Body of pancreas (tissue), 4 donors: Measurements from ENCODE around the gene EPHB1. TPM values are rescaled to one million over a fixed set of nuclear protein-coding genes. Genes with fewer than 3 reads are reported as not detected.

Experiments
- ATAC-seq: fragments of 150-250 bp; one replicate; pipeline ENCODE4 v1.9.1; 2016
- DNase-seq, 4 donors: peaks; one replicate each; pipeline ENCODE4 v3.0.0-alpha.2; 2019
- H3K27ac ChIP-seq, 4 donors: fragments of 200-600 bp; sonication (generic); 1 replicate in 3 of 4; 2 replicates in 1 of 4; pipeline versions ENCODE4 v1.5.1 to v1.6.1; 2016 to 2019; ENCODE audit warnings: mild to moderate bottlenecking in 1 of 4, mixed read lengths in 1 of 4, moderate library complexity in 1 of 4
- H3K27me3 ChIP-seq, 2 donors: fragments of 200-600 bp; sonication (generic); one replicate each; pipeline ENCODE4 v1.6.0; 2016; ENCODE audit warnings: mild to moderate bottlenecking in 1 of 2
- H3K36me3 ChIP-seq, 2 donors: fragments of 200-600 bp; sonication (generic); replicated peaks in 1 of 2; 2 replicates each; pipeline ENCODE4 v1.5.1; 2016; ENCODE audit warnings: low read depth in 2 of 2; ENCODE audit not compliant: insufficient read depth in 1 of 2
- H3K4me1 ChIP-seq: fragments of 200-600 bp; sonication (generic); one replicate; pipeline ENCODE4 v1.6.0; 2016
- H3K4me3 ChIP-seq, 2 donors: fragments of 200-600 bp; sonication (generic); 1 replicate in 1 of 2; 2 replicates in 1 of 2; pipeline ENCODE4 v1.5.1; 2016 to 2019
- H3K9me3 ChIP-seq, 3 donors: fragments of 200-600 bp; sonication (generic); 1 replicate in 2 of 3; 2 replicates in 1 of 3; pipeline ENCODE4 v1.5.1; 2016
- POLR2A ChIP-seq, 3 donors: fragments of 450-650 bp; IDR thresholded peaks; one replicate each; pipeline ENCODE4 v1.6.1; 2016; ENCODE audit warnings: antibody characterized with exemption in 3 of 3, mild to moderate bottlenecking in 2 of 3
- WGBS, 2 donors: methylation state at CpG; one replicate each; pipeline ENCODE4 v1.1.5; 2017; 5-methylcytosine and 5-hydroxymethylcytosine counted together
- intact Hi-C: fragments of 100-400 bp; cut with DNase I; formaldehyde crosslinking; loops from one replicate; pipeline ENCODE4 v1.15.1; 2023
- total RNA-seq, 2 donors: library from RNA; depleted of rRNA; stranded (reverse); fragments of >200 nt; gene quantifications; one replicate each; pipeline ENCODE4 v1.1.0, GENCODE V29; 2016
- TF ChIP-seq, protein P1 (sequence below), 7 experiments: fragments of 450-650 bp in 4 of 7; fragments of 200-600 bp in 3 of 7; sonication (generic) in 3 of 7; IDR thresholded peaks; one replicate each; pipeline ENCODE4 v1.5.1; 2016 to 2019; ENCODE audit warnings: antibody characterized with exemption in 7 of 7

Gene EPHB1
- total RNA-seq, 2 donors from 2014 or later = 1.3 TPM; not detected in 1

DNA sequence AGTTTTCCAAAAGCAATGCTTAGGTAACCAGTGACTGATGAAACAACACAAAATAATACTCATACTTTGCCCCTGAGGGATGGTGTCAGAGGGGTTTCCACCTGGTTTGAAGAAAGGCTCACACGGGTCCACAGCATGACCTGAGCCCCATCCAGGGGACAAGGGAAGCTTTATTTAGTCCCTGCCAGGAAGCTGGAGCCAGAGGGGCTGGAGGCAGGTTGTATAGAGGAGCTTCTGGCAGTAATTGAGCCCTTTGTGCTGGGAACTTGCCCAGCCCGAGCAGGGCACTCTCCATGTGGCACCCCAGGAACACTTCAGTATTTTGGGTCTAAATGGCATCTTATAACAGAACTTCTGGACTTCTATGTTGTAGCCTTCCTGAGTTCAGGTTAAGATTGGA is 39.2 kb upstream of the EPHB1 start:
- no peaks in the 10 kb centered on the region for H3K36me3 ChIP-seq
- no peak for DNase-seq

DNA sequence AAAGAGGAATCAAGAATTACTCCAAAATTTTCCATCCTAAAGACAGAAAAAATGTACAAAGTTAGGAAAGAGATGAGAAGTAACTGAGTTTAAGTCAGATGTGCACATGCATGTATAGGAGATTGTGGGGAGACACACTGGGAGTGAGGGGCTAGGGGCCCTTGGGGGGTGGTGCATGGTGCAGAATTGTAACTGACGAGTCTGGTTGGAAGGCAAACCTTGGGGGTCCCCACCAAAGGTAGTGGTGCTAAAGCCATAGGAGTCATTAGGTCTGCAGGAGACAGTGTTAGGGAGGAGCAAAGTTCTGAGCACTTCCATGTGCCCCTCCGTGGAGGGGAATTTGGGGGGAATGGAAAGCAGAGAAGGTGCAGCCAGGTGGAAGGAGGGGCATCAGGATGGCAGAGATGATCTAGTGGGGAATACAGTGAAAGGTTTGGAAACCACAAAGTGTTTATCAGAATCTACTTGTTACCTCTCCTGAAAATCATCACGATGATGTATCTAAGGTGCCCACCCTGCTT is 37.5 kb upstream of the EPHB1 start:
- H3K27me3 ChIP-seq = no peaks in the 10 kb centered on the region
- ATAC-seq (no peak), DNase-seq (no peak)
- intact Hi-C loops = no loop called here
- no peaks in the 10 kb centered on the region for H3K36me3 ChIP-seq
- TF ChIP-seq, protein P1, sequence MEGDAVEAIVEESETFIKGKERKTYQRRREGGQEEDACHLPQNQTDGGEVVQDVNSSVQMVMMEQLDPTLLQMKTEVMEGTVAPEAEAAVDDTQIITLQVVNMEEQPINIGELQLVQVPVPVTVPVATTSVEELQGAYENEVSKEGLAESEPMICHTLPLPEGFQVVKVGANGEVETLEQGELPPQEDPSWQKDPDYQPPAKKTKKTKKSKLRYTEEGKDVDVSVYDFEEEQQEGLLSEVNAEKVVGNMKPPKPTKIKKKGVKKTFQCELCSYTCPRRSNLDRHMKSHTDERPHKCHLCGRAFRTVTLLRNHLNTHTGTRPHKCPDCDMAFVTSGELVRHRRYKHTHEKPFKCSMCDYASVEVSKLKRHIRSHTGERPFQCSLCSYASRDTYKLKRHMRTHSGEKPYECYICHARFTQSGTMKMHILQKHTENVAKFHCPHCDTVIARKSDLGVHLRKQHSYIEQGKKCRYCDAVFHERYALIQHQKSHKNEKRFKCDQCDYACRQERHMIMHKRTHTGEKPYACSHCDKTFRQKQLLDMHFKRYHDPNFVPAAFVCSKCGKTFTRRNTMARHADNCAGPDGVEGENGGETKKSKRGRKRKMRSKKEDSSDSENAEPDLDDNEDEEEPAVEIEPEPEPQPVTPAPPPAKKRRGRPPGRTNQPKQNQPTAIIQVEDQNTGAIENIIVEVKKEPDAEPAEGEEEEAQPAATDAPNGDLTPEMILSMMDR (IDR thresholded peaks at IDR 0.05) = no peak
- no peak for TF ChIP-seq POLR2A (IDR thresholded peaks at IDR 0.05)
- H3K4me1 ChIP-seq = no peaks in the 10 kb centered on the region
- 78 to 85% methylated on average over 3 of the region's 3 CpGs for WGBS, 2 donors
- no peak overlapping the region for H3K4me3 ChIP-seq
- no peak overlapping the region for H3K27ac ChIP-seq
- no peaks in the 10 kb centered on the region for H3K9me3 ChIP-seq

More for the DNA sequence above, 39.2 kb upstream of the EPHB1 start:
- Histone ChIP-seq H3K4me1 (no peaks in the 10 kb centered on the region), H3K27ac (no peak overlapping the region), H3K4me3 (no peak overlapping the region), H3K9me3 (no peaks in the 10 kb centered on the region), H3K27me3 (no peaks in the 10 kb centered on the region)
- no peak for TF ChIP-seq POLR2A (IDR thresholded peaks at IDR 0.05)
- TF ChIP-seq, protein P1 (IDR thresholded peaks at IDR 0.05) = no peak
- intact Hi-C loops = no loop called here
- no peak for ATAC-seq
- WGBS, 2 donors = 52 to 56% methylated on average over 2 of the region's 2 CpGs

DNA sequence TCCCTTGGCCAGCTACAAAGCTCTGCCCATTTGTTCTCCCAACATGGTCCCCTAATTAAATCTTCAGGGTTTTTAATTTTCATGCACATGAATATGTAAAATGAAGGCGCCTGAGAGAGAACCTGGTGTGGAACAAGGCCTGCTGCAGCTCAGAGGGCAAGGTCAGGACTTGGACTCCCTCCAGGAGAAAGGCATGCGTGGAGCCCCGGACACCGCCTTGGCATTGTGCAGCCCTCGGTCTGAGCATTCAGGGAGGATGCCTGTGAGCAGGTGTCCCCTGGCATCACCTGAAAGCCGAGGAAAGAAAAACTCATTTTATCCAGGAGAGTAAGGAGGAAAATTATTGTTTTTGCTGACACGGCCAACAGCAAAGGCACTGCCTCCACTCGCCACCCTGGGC is 33.8 kb upstream of the EPHB1 start:
- Histone ChIP-seq H3K27ac (no peak overlapping the region), H3K36me3 (no peaks in the 10 kb centered on the region), H3K4me3 (no peak overlapping the region), H3K9me3 (no peaks in the 10 kb centered on the region), H3K27me3 (no peaks in the 10 kb centered on the region), H3K4me1 (no peaks in the 10 kb centered on the region)
- intact Hi-C loops = no loop called here
- DNase-seq = peak in 2 of 4 donors; percentile 45 to 49
- TF ChIP-seq, protein P1 (IDR thresholded peaks at IDR 0.05) = no peak
- no peak for TF ChIP-seq POLR2A (IDR thresholded peaks at IDR 0.05)
- WGBS, 2 donors = 18 to 25% methylated on average over 8 of the region's 8 CpGs
- no peak for ATAC-seq

DNA sequence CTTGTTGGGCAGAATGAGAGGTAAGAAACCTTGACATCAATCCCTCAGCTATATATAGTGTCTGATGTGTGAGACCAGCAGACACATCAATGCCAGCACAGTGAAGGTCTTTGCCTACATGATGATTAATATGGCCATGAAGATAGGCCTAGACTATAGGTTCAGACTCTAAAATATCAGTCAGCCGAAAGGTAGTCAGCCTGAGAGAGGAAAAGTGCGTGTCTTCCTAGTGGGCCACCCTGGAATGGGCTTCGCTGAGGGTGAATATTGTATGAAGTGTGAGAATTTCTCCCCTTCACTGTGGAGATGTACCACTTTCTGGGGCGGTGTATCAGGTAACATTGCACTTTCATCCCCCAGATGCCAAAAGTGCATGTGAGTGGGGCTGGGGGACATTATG is 33.0 kb upstream of the EPHB1 start:
- Histone ChIP-seq H3K27me3 (no peaks in the 10 kb centered on the region), H3K4me3 (no peak overlapping the region), H3K9me3 (no peaks in the 10 kb centered on the region), H3K36me3 (no peaks in the 10 kb centered on the region), H3K4me1 (no peaks in the 10 kb centered on the region), H3K27ac (no peak overlapping the region)
- TF ChIP-seq POLR2A (IDR thresholded peaks at IDR 0.05) = no peak
- TF ChIP-seq, protein P1 (IDR thresholded peaks at IDR 0.05) = no peak
- intact Hi-C loops = no loop called here
- whole genome bisulfite sequencing, 2 donors = 92 to 97% methylated on average over 4 of the region's 4 CpGs
- no peak for DNase-seq
- no peak for ATAC-seq

DNA sequence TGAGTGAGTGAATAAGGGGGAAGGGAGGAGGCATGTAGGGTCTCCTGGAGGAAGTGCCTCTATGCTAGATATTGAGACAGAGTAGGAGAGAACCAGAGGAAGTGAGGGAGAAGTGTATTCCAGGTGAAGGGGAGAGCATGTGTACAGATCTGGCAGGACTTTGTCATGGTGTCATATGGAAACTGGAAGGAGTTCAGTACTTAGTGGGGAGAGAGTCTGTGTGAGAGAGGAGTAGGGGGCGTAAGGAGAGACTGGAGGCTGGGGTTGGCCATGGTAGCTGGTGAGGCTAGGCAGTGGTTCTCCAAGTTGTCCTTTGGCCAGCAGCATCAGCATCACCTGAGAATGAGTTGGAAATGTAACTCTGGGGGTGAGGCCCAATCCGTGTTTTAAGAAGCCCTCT is 29.6 kb upstream of the EPHB1 start:
- Histone ChIP-seq H3K36me3 (no peaks in the 10 kb centered on the region), H3K4me1 (peaks cover 23% of the 10 kb centered on the region), H3K27ac (no peak overlapping the region), H3K27me3 (no peaks in the 10 kb centered on the region), H3K9me3 (no peaks in the 10 kb centered on the region), H3K4me3 (no peak overlapping the region)
- 80 to 93% methylated on average over 2 of the region's 2 CpGs for WGBS, 2 donors
- DNase-seq = no peak
- intact Hi-C loops = no loop called here
- no peak for TF ChIP-seq POLR2A (IDR thresholded peaks at IDR 0.05)
- TF ChIP-seq, protein P1 (IDR thresholded peaks at IDR 0.05) = no peak
- ATAC-seq = no peak
